Subcutaneous adipose tissue (tissue), 4 donors: Measurements from ENCODE around the gene NAV1. TPM values are rescaled to one million over a fixed set of nuclear protein-coding genes. Genes with fewer than 3 reads are reported as not detected.

ENCODE experiments used
- CTCF ChIP-seq: fragments of 450-650 bp; IDR thresholded peaks from one replicate; pipeline ENCODE4 v1.5.1; 2016; ENCODE audit warnings: low read depth, mild to moderate bottlenecking, control low read depth, antibody characterized with exemption, moderate library complexity
- total RNA-seq, 4 donors: library from RNA; depleted of rRNA; stranded (reverse); fragments of >200 nt; gene quantifications; one replicate each; pipeline ENCODE4 v1.1.0, GENCODE V29; 2016

Gene NAV1
- 10 to 100 TPM; 25.1 to 63.5 (median 45.6) TPM for total RNA-seq

GRCh38 chr1:201538612-201539551, at the start of gene NAV1:
NAV1 (plus strand) TSS chr1:201539127; CDS start chr1:201622885, 83,758 bp downstream.
- no peak for TF ChIP-seq CTCF

GRCh38 chr1:201489643-201490261, 49.2 kb upstream of the NAV1 start:
- no peak for TF ChIP-seq CTCF

GRCh38 chr1:201490708-201491131, 48.2 kb upstream of the NAV1 start:
- TF ChIP-seq CTCF = no peak

- no peak for TF ChIP-seq CTCF
Observed at GRCh38 chr1:201491896-201492511, 46.9 kb upstream of the NAV1 start.

- TF ChIP-seq CTCF = no peak
Observed at GRCh38 chr1:201493757-201494617, 44.9 kb upstream of the NAV1 start.

- no peak for TF ChIP-seq CTCF
Observed at GRCh38 chr1:201495551-201496295, 43.2 kb upstream of the NAV1 start.
